Omental fat pad (tissue), 4 donors: ENCODE measurements around the gene ZNF638. TPM values are rescaled to one million over a fixed set of nuclear protein-coding genes. Genes with fewer than 3 reads are reported as not detected.

Experiments
- ATAC-seq: fragments of 150-250 bp; one replicate; pipeline ENCODE4 v1.9.1; 2016; ENCODE audit warnings: mild to moderate bottlenecking, moderate library complexity; ENCODE audit not compliant: low FRiP score
- DNase-seq: peaks from one replicate; pipeline ENCODE4 v3.0.0-alpha.2; 2019; ENCODE audit warnings: low spot score
- total RNA-seq, 4 donors: library from RNA; depleted of rRNA; stranded (reverse); fragments of >200 nt; gene quantifications; one replicate each; pipeline ENCODE4 v1.1.0, GENCODE V29; 2016
- TF ChIP-seq, protein P1 (sequence below), 3 donors: fragments of 450-650 bp; IDR thresholded peaks; one replicate each; pipeline ENCODE4 v1.5.1; 2016 to 2017; ENCODE audit warnings: antibody characterized with exemption in 3 of 3, mild to moderate bottlenecking in 3 of 3, moderate library complexity in 2 of 3

The ZNF638 gene
- total RNA-seq, 4 donors from 2014 or later, result 112 to 264 (median 128) TPM

DNA sequence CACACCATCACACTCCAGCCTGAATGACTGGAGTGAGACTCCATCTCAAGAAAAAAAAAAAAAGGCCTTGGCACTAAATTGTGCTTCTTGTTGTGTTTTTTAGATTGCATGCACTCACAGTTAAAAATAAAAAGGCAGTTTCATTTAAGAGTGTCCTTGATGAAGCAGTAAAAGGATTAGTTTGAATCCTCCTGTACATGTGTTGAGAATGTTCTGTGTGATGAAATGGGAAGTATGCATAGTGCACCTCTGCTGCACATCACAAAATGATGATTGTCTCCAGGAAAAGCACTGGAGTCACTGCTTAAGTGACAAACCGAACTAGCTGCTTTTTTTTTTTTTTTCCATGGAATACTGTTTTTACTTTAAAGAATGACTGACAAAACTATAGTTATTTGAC, 144.9 kb downstream of the ZNF638 start:
- ATAC-seq (no peak), DNase-seq (no peak)
- TF ChIP-seq, protein P1, sequence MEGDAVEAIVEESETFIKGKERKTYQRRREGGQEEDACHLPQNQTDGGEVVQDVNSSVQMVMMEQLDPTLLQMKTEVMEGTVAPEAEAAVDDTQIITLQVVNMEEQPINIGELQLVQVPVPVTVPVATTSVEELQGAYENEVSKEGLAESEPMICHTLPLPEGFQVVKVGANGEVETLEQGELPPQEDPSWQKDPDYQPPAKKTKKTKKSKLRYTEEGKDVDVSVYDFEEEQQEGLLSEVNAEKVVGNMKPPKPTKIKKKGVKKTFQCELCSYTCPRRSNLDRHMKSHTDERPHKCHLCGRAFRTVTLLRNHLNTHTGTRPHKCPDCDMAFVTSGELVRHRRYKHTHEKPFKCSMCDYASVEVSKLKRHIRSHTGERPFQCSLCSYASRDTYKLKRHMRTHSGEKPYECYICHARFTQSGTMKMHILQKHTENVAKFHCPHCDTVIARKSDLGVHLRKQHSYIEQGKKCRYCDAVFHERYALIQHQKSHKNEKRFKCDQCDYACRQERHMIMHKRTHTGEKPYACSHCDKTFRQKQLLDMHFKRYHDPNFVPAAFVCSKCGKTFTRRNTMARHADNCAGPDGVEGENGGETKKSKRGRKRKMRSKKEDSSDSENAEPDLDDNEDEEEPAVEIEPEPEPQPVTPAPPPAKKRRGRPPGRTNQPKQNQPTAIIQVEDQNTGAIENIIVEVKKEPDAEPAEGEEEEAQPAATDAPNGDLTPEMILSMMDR (IDR thresholded peaks at IDR 0.05), result no peak

DNA sequence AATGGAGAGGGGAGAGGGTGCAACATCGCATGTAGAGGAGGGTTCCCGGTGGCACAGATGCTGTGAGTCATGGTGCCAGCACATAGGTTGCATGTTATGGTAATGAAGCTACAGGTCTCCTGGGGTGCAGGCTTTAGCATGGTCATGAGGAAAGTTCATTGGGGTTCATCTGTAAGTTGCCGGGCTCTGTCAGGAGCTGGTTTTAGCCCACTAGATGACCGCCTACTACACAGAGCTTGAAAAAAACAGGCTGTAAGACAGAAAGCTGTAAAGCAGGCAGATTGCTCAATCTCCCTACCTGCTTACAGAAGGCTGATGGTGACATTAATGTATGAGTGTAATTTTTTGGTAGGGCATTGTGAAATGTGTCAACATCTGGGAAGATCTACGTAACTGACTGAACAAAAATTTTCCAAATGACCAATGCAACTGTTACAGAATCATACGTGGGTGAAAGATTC, 145.7 kb downstream of the ZNF638 start:
- TF ChIP-seq, protein P1 (IDR thresholded peaks at IDR 0.05), result no peak
- DNase-seq (no peak), ATAC-seq (no peak)

DNA sequence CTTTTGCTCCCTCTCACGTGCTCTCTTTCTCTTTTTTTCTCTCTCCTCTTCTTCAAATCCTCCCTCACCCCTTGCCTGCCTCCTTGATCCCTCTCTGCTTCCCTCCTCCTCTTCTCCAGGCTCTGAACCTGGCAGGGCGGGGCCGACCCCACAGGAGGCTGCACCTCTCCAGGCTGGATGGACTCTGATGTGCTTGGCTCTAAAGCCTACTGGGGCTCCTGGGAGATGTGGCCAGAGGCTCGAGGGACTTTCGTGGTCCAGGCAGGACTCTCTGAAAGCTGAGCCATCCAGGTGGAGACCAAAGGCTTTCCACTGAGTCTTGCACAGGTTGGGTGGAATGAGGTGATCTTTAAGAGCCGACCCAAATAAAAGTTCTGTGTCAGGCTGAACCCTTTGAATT, 147.2 kb downstream of the ZNF638 start:
- no peak for DNase-seq
- TF ChIP-seq, protein P1 (IDR thresholded peaks at IDR 0.05), result no peak
- no peak for ATAC-seq

DNA sequence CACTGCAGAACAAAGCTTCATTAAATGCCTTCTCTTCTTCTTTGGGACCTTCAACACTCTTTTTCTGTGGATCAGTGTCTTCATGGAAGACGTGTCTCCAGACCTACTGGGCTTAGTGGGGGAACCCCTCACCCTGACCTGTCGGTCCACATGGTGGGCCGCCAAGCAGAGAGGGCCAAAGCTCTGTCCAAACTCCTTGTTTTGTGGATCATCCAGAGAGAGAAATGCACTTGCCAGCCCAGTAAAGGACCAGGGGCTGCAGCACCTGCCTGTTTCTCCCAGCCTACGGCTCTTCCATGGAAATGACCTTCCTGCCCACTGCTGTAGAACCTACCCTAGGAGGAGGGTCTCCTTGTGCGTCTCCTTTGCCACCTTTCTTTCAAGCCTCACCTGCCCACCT, 147.7 kb downstream of the ZNF638 start:
- ATAC-seq, result no peak

DNA sequence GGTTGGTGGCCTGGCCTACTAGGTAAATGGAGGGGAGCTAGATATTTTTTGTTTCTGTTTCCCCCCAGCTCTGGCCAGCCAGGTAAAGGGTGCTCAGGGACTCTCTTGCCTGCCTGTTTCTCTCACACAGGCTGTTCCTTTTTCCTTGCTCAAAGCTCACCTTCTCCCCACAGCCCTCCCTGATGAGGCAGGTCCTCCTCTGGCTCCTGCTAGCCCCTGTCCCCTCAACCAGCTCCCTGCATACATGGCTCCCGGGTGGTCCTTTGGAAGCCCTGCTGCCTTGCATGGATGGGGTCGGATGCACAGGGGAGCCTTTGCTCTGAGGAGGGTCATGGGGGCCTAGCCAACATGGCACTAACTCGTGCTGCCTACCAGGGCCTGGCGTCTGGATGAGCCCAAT, 149.5 kb downstream of the ZNF638 start:
- TF ChIP-seq, protein P1 (IDR thresholded peaks at IDR 0.05), result no peak
- ATAC-seq, result no peak
- DNase-seq, result no peak

More for the DNA sequence above, 147.7 kb downstream of the ZNF638 start:
- DNase-seq, result no peak
- TF ChIP-seq, protein P1 (IDR thresholded peaks at IDR 0.05), result no peak

DNA sequence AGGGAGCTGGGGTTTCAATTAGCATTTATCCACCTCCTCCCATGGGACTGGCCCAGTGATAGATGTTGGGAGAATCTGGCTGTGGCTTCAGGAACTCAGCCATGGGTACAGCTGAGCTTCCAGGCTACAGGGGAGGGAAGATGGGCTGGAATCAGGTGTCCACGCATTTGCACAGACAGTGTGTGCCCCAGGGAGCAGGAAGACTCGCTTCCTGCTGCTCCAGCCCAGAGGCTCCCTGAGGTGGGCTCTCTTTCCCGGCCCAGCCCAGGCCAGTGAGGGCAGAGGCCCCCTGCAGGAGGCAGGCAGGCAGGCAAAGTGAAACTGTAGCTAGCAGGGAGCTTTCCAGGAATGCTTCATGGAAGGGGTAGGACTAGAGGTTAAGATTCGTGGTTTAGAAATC, 150.5 kb downstream of the ZNF638 start:
- ATAC-seq (no peak), DNase-seq (no peak)
- TF ChIP-seq, protein P1 (IDR thresholded peaks at IDR 0.05), result no peak

DNA sequence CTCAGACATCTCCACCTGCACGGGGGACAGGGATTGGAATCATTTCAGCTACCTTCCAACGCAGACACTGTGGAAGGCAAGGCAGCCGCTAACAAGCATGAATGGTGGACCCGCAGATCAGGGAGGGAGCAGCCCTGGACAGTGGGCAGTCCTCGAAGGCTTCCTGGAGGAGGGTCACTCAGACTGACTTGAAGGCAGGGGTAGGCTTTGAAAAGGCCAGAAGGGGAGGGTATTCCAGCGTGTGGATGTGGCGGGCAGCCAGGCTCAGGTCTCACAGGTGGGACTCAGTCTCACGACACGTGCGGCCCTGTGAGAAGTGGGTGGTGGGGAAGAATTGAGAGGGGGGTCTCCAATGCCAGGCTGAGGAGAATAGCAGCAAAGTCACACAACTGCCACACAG, 151.7 kb downstream of the ZNF638 start:
- no peak for ATAC-seq
- no peak for DNase-seq
- TF ChIP-seq, protein P1 (IDR thresholded peaks at IDR 0.05), result no peak
